H54 (cell line): Measurements from ENCODE around the gene RIMS4.

ENCODE experiments used
- DNase-seq: peaks from one replicate; pipeline ENCODE4 v3.0.0; 2011; ENCODE audit warnings: low spot score, mixed read lengths; ENCODE audit not compliant: insufficient read length
- FAIRE-seq: peaks from 3 replicates; lab custom pipeline; 2011; peaks lifted over from hg19 to GRCh38; lab: Jason Lieb, UNC
- POLR2A ChIP-seq: IDR thresholded peaks from 2 replicates; pipeline ENCODE4 v1.6.1; 2011; ENCODE audit warnings: low read depth, mild to moderate bottlenecking, low read length

The RIMS4 gene

DNA sequence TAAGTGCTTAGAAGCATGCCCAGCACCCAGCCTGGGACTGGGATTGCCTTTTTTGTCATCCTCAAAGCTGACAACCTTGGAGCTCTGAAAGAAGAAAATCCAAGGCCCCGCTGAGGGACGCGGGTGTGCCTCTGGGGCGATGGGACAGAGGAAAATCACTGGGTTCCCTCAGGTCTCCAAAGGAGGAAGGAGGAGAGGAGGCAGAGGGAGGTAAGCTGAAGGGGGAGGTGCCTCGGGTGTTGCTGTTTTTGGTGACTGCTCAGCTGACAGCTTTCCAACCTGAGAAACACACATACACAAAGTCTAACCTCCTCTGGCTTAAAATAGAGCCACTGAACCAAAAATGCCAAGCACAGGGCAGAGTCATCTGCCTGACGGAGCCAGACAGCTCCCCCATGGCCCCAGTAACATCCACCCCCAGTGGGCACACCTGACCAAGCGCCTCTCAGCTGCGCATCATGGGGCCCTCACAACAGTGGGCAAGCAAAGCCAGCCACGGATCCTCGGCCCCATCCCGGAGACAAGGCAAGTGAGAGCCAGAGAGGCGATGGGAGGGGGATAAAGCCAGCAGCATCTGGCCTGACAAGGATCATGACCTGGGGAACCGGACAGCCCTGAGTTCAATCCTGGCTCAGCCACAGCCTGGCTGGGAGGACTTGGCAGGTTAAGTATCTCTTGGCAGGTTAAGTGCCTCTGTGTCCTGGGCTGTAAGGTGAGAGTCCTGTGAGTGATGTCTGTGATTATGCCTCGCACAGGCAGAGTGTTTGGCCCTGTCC lies 67.9 kb downstream of the RIMS4 start:
- TF ChIP-seq POLR2A = no peak
- FAIRE-seq = no peak
- DNase-seq = no peak

DNA sequence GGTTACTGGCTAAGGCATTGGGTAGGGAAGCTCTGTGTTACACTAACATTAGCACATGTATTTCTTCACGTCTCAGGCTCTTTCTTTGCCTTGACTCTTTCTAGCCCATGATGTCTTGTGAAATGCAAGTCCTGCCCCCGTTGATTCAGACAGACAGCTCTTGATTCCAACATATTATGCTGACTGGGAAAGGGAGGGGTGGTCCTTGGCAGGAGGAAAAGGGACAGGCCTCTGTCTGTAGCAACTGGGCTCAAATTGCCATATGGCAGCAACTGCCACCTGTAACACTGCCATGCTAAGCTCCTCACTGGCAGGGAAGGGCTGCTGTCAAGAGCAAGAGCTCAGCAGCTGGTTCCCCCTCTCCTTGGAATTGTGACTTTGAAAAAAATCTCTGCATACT lies 70.4 kb downstream of the RIMS4 start:
- TF ChIP-seq POLR2A = no peak
- FAIRE-seq (no peak), DNase-seq (no peak)

DNA sequence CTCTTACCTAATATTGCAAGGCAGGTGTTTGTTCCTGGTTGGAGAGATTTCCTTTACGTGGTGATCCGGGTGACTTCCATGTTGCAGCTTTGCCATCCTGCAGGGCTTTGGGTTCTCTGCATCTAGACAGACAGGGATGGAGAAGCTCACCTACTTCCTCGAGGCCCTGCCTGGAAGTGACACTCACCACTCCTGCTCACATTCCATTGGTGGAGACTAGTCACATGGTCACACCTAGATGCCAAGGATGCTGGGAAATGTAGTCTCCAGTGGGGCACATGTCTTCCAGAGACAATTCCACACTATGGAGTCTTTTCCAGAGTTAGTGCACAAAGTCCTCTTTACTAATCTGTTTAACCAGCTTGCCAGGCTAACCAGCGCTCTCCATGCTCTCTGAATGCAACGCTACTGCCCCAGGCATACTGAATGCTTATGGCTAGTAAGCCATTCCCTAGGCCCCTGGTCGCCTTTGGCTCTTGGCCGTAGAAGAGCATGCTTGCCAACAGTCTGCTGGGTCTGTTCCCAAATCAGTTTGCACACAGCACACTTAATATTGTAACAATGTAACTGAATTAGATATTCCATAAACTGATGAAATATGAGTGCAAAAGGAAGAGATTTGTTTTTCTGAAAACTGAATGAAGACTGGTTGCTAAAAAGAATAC lies 71.4 kb downstream of the RIMS4 start:
- FAIRE-seq = no peak
- no peak for TF ChIP-seq POLR2A
- peak; percentile 91 for DNase-seq

DNA sequence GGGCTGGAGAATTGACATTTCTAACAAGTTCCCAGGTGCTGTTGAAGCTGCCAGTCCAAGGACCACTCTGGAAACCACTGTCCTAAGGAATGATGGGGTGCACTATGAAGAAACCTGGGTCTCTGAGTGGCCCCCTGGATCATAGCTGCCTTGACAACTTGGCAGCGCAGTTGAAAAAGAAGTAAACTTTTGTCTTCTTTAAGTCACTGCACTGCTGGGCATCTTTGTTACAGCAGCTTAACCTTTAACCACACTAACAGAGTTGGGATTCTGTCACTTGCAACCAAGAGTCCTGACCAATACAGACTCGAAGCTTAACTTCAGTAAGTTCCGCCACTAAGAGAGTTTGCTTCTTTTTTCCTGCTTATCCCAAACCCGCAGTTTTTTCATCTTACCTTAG lies 73.2 kb downstream of the RIMS4 start:
- no peak for TF ChIP-seq POLR2A
- no peak for DNase-seq
- no peak for FAIRE-seq

DNA sequence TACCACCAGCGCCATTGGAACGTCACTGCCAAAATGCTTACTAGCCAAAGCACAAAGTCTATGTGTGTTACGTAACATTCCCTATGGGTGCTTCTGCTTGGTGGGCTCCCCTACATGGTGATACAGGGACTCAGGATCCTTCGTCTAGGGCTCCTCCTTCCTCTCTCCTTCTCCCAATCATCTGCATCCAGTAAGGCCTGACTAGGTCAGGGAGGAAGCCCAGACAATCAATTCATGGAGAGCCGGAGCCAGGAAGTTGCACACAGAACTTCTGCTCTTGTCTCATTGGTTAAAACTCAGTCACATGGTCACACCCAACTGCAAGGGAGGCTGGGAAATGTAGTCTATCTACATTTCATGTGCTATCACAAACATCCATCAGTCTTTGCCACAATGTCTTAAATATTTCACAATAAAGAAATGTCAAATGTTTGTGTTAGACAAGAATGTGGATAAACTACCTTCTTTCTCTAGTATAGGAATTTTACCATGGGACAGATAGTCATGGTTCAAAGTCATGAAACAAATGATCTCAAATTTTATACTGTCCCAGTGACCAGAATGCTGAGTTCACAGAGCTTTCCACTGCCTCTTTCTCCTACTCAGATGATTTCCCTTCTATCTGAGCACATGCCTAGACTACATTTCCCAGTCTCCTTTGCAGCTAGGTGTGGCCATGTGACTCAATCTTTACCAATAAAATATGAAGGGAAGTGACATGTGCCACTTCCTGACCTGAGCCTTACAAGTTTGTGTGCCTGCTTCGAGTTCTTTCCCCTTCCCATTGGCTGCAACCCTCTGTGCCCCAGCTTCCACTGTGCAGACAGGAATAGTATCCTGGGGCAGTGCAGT lies 74.0 kb downstream of the RIMS4 start:
- TF ChIP-seq POLR2A = no peak
- DNase-seq (no peak), FAIRE-seq (no peak)

DNA sequence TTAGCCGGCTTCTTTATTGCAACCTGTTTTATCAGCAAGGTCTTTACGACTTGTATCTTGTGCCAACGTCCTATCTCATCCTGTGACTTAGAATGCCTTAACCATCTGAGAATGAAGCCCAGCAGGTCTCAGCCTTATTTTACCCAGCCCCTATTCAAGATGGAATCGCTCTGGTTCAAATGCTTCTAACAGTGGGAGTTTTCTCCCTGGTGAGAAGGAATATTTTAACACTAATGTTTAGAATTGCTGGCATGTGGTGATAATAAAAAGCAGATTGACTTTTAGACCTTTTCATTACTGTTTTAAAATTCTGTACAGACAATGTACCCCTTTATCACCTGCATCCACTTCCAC lies 74.6 kb downstream of the RIMS4 start:
- no peak for FAIRE-seq
- no peak for TF ChIP-seq POLR2A
- no peak for DNase-seq

DNA sequence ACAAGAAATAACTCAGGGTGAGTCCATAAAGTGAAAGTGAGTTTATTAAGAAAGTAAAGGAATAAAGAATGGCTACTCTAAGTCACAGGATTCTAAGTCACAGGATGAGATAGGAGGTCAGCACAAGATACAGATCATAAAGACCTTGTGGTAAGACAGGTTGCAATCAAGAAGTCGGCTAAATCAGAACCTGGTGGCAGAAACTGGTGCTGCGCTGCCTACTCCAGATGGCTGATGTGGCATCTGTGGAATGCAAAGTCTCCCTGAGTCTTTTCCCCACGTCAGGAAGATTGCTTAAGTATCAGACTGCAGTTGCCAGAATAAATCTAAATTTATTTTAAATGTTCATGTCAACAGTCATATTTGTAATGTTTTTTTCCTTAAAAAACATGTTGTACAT lies 75.4 kb downstream of the RIMS4 start:
- FAIRE-seq (no peak), DNase-seq (peak; percentile 61)
- no peak for TF ChIP-seq POLR2A

DNA sequence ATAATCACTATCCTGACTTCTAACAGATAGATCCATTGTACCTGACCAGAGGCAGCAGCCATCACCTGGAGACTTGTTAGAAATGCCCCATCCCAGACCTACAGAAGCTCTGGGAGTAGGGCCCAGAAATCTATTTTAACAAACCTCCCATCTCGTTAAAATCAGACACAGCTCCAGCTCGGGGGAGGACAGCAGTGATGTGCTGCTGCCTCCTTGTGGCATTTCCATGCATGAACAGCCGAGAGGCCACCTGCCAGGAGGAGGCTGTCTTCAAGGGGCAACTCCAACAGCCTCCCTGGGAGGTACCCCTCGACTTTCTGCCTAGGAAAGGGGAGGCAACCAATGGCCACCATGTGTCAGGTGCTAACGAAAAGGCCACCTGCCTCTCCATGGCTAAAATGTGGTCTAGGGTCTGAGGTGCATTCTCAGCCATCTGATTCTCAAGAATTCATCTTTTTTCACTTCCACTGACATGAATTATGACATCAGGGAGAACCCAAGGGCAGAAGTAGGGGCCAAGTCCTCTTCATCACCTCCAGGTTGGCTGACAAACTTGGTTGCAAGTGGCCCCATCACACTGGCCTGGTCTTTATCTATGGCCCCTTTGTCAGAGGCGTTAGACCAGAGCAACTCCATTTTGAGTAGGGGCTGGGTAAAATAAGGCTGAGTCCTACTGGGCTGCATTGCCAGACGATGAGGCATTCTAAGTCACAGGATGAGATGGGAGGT lies 76.8 kb downstream of the RIMS4 start:
- DNase-seq (no peak), FAIRE-seq (no peak)
- no peak for TF ChIP-seq POLR2A

DNA sequence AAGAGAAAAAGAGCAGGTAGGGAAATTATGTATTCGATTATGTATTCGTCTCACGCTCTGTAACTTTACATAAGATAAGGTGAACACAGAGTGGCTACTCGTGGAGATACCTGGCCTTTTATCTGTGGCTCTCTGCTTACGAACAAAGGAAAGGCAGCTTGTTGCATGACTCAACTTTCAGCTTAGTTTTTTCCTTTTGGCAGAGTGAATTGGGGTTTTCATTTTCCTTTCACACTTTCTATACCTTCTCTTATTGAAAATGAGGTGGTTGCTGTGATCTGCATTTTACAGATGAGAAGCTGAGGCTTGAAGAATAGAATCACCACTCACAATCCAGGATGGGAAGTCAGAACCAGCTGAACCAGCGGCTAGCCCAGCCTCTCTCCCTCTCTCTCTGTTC lies 78.0 kb downstream of the RIMS4 start:
- no peak for TF ChIP-seq POLR2A
- FAIRE-seq (no peak), DNase-seq (no peak)

DNA sequence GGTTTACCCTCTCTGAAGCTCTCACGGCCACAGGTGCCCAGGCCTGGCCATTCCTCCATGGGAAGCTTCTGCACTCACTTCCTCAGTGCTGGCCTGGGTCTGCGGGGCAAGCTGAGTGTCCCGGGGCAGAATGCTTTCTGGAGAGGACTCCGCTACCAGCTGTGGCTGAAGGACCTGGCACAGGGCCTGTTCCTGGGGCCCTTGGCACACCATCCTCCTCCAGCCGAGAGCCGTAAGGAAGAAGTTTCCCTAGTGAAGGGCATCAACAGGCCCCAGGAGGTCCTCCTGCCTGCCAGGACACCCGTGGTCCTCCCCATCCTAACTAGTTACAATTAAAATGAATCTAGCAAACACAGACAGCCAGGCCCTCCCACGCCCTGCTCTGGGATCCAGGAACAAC lies 78.7 kb downstream of the RIMS4 start:
- no peak for DNase-seq
- TF ChIP-seq POLR2A = no peak
- no peak for FAIRE-seq

DNA sequence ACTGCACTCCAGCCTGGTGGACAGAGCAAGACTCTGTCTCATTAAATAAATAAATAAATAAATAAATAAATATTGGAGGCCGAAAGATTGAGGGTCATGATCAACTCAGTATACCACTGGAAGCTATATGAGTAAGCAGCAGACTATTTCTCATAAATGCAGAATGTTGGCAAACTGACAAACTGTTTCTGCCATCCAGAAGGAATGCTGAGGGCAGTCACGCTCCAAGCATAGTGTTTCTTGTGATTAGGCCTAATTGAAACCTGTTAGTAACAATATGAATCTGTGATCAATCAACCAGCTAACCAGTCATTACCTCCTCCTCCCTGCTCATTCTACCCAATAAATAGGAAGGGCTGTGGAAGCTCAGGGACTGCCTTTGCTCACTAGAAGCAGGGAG lies 79.9 kb downstream of the RIMS4 start:
- DNase-seq (no peak), FAIRE-seq (no peak)
- no peak for TF ChIP-seq POLR2A

DNA sequence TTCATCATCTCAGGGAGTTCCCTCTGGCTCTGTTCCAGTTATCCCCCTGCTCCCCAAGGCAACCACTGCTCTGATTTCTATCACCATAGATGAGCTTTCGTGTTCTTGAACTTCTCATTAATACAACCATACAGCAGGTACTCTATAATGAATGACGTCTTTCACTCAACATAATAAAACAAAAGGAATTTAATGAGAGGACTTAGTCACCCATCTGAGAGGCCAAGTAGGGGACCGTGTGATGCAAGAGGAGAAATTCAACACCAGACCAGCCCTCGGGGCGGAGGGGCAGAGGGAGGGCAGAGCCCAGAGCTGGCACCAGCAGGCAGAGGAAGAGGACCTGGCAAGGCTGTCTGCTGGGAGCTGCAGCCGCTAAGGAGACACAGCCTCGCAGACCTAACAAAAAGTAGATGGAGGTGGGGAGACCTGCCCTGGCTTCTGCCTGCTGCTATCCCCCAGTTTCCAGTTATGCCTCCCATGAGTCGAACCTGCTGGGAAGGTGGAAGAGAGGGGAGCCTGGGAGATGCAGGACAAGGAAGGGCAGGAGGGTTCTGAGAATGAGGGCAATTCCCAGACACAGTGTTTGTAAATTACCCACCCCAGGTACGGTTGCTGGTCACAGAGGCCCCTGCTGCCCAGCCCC lies 81.4 kb downstream of the RIMS4 start:
- no peak for TF ChIP-seq POLR2A
- no peak for FAIRE-seq
- DNase-seq = peak; percentile 92

DNA sequence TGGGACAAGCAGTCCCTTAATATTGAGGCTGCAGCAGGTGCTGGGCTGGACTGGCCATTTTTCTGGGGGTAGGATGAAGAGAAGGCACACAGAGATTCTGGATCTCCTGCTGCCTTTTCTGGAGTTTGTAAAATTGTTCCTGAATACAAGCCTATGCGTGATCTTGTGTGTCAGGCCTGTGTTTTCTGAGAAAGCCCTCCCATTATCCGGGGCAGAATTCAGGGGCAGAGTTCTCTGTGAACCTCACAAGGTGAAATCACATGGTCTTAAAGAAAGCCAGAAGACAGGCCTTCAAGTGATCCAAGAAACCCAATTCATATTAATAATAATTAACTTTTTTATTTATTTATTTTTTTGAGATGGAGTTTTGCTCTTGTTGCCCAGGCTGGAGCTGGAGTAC lies 82.7 kb downstream of the RIMS4 start:
- DNase-seq = no peak
- no peak for FAIRE-seq
- no peak for TF ChIP-seq POLR2A
